HepG2 (cell line): ENCODE data around the gene FAM209B.

Experiments used
- ARHGAP35 ChIP-seq: sonication (generic); formaldehyde crosslinking; IDR thresholded peaks from 2 replicates; pipeline ENCODE4 v1.9.0; 2022; ENCODE audit warnings: mild to moderate bottlenecking, inconsistent platforms, moderate library complexity, missing genetic modification reagents, borderline replicate concordance
- CTCF ChIP-seq: sonication (generic); formaldehyde crosslinking; IDR thresholded peaks from 2 replicates; pipeline ENCODE4 v1.5.0; 2020; ENCODE audit warnings: mild to moderate bottlenecking, missing genetic modification reagents, moderate library complexity
- HNF4A ChIP-seq: sonication (generic); formaldehyde crosslinking; IDR thresholded peaks from 2 replicates; pipeline ENCODE4 v1.4.0; 2020; ENCODE audit warnings: missing genetic modification reagents
- RORA ChIP-seq: sonication (generic); formaldehyde crosslinking; IDR thresholded peaks from 2 replicates; pipeline ENCODE4 v1.5.0; 2020; ENCODE audit warnings: mild to moderate bottlenecking, missing genetic modification reagents, moderate library complexity
- SMAD9 ChIP-seq: sonication (generic); formaldehyde crosslinking; IDR thresholded peaks from 2 replicates; pipeline ENCODE4 v1.5.1; 2020; ENCODE audit warnings: mild to moderate bottlenecking, missing genetic modification reagents
- ZBTB26 ChIP-seq: IDR thresholded peaks from 2 replicates; pipeline ENCODE4 v1.6.1; 2016; ENCODE audit warnings: missing compliant biosample characterization, missing genetic modification reagents, borderline replicate concordance
- ZKSCAN8 ChIP-seq: IDR thresholded peaks from 2 replicates; pipeline ENCODE4 v1.6.1; 2016; ENCODE audit warnings: borderline replicate concordance, missing genetic modification reagents, missing compliant biosample characterization
- ZNF329 ChIP-seq: sonication (generic); formaldehyde crosslinking; IDR thresholded peaks from 2 replicates; pipeline ENCODE4 v1.9.0; 2021; ENCODE audit warnings: low read depth, mild to moderate bottlenecking, missing genetic modification reagents
- ZNF562 ChIP-seq: sonication (generic); formaldehyde crosslinking; IDR thresholded peaks from 2 replicates; pipeline ENCODE4 v1.8.0; 2022; ENCODE audit warnings: missing genetic modification reagents, borderline replicate concordance

DNA sequence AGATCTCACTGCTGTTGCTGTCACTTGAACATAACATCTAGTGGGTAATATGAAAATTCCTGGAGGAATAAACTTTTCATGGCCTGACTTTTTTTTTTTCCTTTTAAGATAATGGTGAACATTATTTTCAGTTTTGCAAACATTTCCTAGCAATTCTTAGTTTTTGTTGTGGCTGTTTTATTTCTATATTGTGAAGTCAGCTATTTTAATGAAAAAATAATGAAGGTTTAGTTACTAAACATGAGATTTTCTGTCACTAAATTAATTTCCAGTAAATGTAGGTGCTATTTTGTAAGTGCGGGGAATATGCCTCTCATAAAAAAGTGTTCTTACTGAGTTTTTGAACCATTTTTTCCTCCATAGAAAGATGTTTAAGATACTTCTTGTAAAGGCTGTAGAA lies 31.9 kb upstream of the FAM209B start:
- TF ChIP-seq ZBTB26 (CRISPR knock-in tag) (no peak), ZKSCAN8 (CRISPR knock-in tag) (no peak), HNF4A (CRISPR knock-in tag) (no peak), RORA (CRISPR knock-in tag) (no peak), ZNF329 (CRISPR knock-in tag) (no peak), ZNF562 (CRISPR knock-in tag) (no peak), ARHGAP35 (CRISPR knock-in tag) (no peak), CTCF (CRISPR knock-in tag) (no peak), SMAD9 (CRISPR knock-in tag) (no peak)
